Endodermal cell (in vitro differentiated cells): Measurements from ENCODE around the gene NUDT5. TPM values are rescaled to one million over a fixed set of nuclear protein-coding genes. Genes with fewer than 3 reads are reported as not detected.

ENCODE experiments used
- DNase-seq: peaks from one replicate; pipeline ENCODE4 v3.0.0-alpha.2; 2017
- H3K27ac ChIP-seq: 2 replicates; pipeline ENCODE4 v1.5.1; 2013; ENCODE audit warnings: mild to moderate bottlenecking, low read depth, low read length, moderate library complexity
- H3K27me3 ChIP-seq: 2 replicates; pipeline ENCODE4 v1.6.1; 2013; ENCODE audit warnings: mild to moderate bottlenecking, low read length, moderate library complexity; ENCODE audit not compliant: insufficient read depth, control insufficient read depth, poor library complexity, severe bottlenecking
- H3K36me3 ChIP-seq: 2 replicates; pipeline ENCODE4 v1.7.0; 2013; ENCODE audit warnings: mild to moderate bottlenecking, low read length, moderate library complexity; ENCODE audit not compliant: control insufficient read depth, insufficient read depth
- H3K4me1 ChIP-seq: one replicate; pipeline ENCODE4 v1.7.0; 2013; ENCODE audit warnings: low read length; ENCODE audit not compliant: control insufficient read depth, insufficient read depth
- H3K4me3 ChIP-seq: 2 replicates; pipeline ENCODE4 v1.5.1; 2013; ENCODE audit warnings: mild to moderate bottlenecking, low read length, moderate library complexity
- H3K9ac ChIP-seq: 2 replicates; pipeline ENCODE4 v1.6.1; 2013; ENCODE audit warnings: mild to moderate bottlenecking, low read length, moderate library complexity; ENCODE audit not compliant: poor library complexity, severe bottlenecking; ENCODE audit errors: extremely low read depth
- H3K9me3 ChIP-seq: 2 replicates; pipeline ENCODE4 v1.6.1; 2013; ENCODE audit warnings: mild to moderate bottlenecking, low read length, moderate library complexity; ENCODE audit not compliant: control insufficient read depth
- H3K27ac Mint-ChIP-seq: 2 replicates; pipeline ENCODE4 v1.8.0; 2020; ENCODE audit warnings: mixed read lengths
- H3K27me3 Mint-ChIP-seq: 2 replicates; pipeline ENCODE4 v1.8.0; 2021; ENCODE audit warnings: mild to moderate bottlenecking, mixed read lengths; ENCODE audit not compliant: insufficient read depth
- H3K36me3 Mint-ChIP-seq: 2 replicates; pipeline ENCODE4 v1.8.0; 2020; ENCODE audit warnings: low read depth, mixed read lengths
- H3K4me1 Mint-ChIP-seq: 2 replicates; pipeline ENCODE4 v1.8.0; 2020; ENCODE audit warnings: mixed read lengths
- H3K4me3 Mint-ChIP-seq: 2 replicates; pipeline ENCODE4 v1.8.0; 2020; ENCODE audit warnings: mild to moderate bottlenecking, moderate library complexity, mixed read lengths
- H3K9me3 Mint-ChIP-seq: 2 replicates; pipeline ENCODE4 v1.8.0; 2020; ENCODE audit warnings: mild to moderate bottlenecking, mixed read lengths
- CTCF ChIP-seq: fragments of 200-600 bp; sonication (generic); conservative IDR thresholded peaks from 2 replicates; pipeline ENCODE4 v1.5.0; 2021; ENCODE audit warnings: antibody characterized with exemption, mild to moderate bottlenecking
- WGBS, 2 experiments: methylation state at CpG; one replicate each; pipeline versions ENCODE4 v1.1.5 to v1.1.7; 2013; ENCODE audit warnings: missing lambda C conversion rate in 2 of 2, mixed read lengths in 1 of 2; ENCODE audit not compliant: insufficient coverage in 1 of 2, insufficient read length in 1 of 2; 5-methylcytosine and 5-hydroxymethylcytosine counted together
- total RNA-seq, 2 donors: library from RNA; stranded (reverse); fragmentation: NEBNext Ultra II Directional in 1 of 2; extraction: Animal tissue kit (Norgen Biotek cat#: 25700) in 1 of 2; gene quantifications; 2 replicates in 1 of 2; 3 replicates in 1 of 2; pipeline ENCODE4 v1.2.1, GENCODE V29; 2021

The NUDT5 gene
- total RNA-seq, 2 donors from 2014 or later = 88.7 to 93.9 TPM

- Histone ChIP-seq H3K27ac (no peak overlapping the region), H3K4me1 (no peaks in the 10 kb centered on the region), H3K4me3 (no peak overlapping the region), H3K27me3 (no peaks in the 10 kb centered on the region), H3K36me3 (peaks cover 56% of the 10 kb centered on the region), H3K9ac (no peak overlapping the region), H3K9me3 (no peaks in the 10 kb centered on the region)
- no peak for TF ChIP-seq CTCF
- Mint-ChIP-seq H3K4me3 (no peak overlapping the region), H3K36me3 (peaks cover 59% of the 10 kb centered on the region), H3K4me1 (no peaks in the 10 kb centered on the region), H3K9me3 (no peaks in the 10 kb centered on the region), H3K27ac (no peak overlapping the region), H3K27me3 (no peaks in the 10 kb centered on the region)
- no peak for DNase-seq
- WGBS, 2 experiments = 83 to 86% methylated on average over 1 to 5 of the region's 5 CpGs
Measured at GRCh38 chr10:12187321-12187905, 8.3 kb downstream of the NUDT5 start.

- Mint-ChIP-seq H3K4me3 (no peak overlapping the region), H3K27me3 (no peaks in the 10 kb centered on the region), H3K9me3 (no peaks in the 10 kb centered on the region), H3K36me3 (peaks cover 55% of the 10 kb centered on the region), H3K4me1 (peaks cover 2% of the 10 kb centered on the region), H3K27ac (no peak overlapping the region)
- Histone ChIP-seq H3K4me1 (no peaks in the 10 kb centered on the region), H3K27me3 (no peaks in the 10 kb centered on the region), H3K27ac (no peak overlapping the region), H3K36me3 (peaks cover 62% of the 10 kb centered on the region), H3K4me3 (no peak overlapping the region), H3K9ac (no peak overlapping the region), H3K9me3 (no peaks in the 10 kb centered on the region)
- WGBS, 2 experiments = 74 to 95% methylated on average over 3 to 8 of the region's 8 CpGs
- no peak for TF ChIP-seq CTCF
- DNase-seq = no peak
Measured at GRCh38 chr10:12186323-12186722, 9.4 kb downstream of the NUDT5 start.

GRCh38 chr10:12184165-12184564 lies 11.5 kb downstream of the NUDT5 start:
- H3K27me3 ChIP-seq = no peaks in the 10 kb centered on the region
- Mint-ChIP-seq H3K9me3 (no peaks in the 10 kb centered on the region), H3K27me3 (no peaks in the 10 kb centered on the region), H3K4me1 (peaks cover 15% of the 10 kb centered on the region), H3K4me3 (no peak overlapping the region), H3K36me3 (peaks cover 49% of the 10 kb centered on the region), H3K27ac (no peak overlapping the region)
- H3K4me1 ChIP-seq = no peaks in the 10 kb centered on the region
- TF ChIP-seq CTCF = no peak
- 96 to 100% methylated on average over 1 to 7 of the region's 7 CpGs for WGBS, 2 experiments
- H3K36me3 ChIP-seq = peaks cover 72% of the 10 kb centered on the region
- H3K27ac ChIP-seq = no peak overlapping the region
- no peaks in the 10 kb centered on the region for H3K9me3 ChIP-seq
- no peak overlapping the region for H3K9ac ChIP-seq
- no peak for DNase-seq
- H3K4me3 ChIP-seq = no peak overlapping the region
